Astrocyte (in vitro differentiated cells and primary cell): ENCODE results near the gene GNMT. TPM values are rescaled to one million over a fixed set of nuclear protein-coding genes. Genes with fewer than 3 reads are reported as not detected.

ENCODE experiments used
- DNase-seq: peaks from one replicate; pipeline ENCODE4 v3.0.0-alpha.2; 2010; ENCODE audit warnings: low read depth
- FAIRE-seq: peaks from 2 replicates; lab custom pipeline; 2011; peaks lifted over from hg19 to GRCh38; lab: Jason Lieb, UNC
- H2AFZ ChIP-seq: 2 replicates; pipeline ENCODE4 v1.6.0; 2012; ENCODE audit warnings: low read depth, low read length, inconsistent platforms
- H3K27ac ChIP-seq: 2 replicates; pipeline ENCODE4 v1.5.1; 2011; ENCODE audit warnings: low read depth, low read length, inconsistent platforms
- H3K27me3 ChIP-seq: 2 replicates; pipeline ENCODE4 v1.6.0; 2011; ENCODE audit warnings: low read length, inconsistent platforms; ENCODE audit not compliant: insufficient read depth
- H3K36me3 ChIP-seq: 2 replicates; pipeline ENCODE4 v1.5.1; 2011; ENCODE audit warnings: low read length, inconsistent platforms; ENCODE audit not compliant: insufficient read depth
- H3K4me1 ChIP-seq: 2 replicates; pipeline ENCODE4 v1.5.1; 2011; ENCODE audit warnings: low read length, inconsistent platforms; ENCODE audit not compliant: insufficient read depth
- H3K4me2 ChIP-seq: 2 replicates; pipeline ENCODE4 v1.6.0; 2012; ENCODE audit warnings: low read length, inconsistent platforms
- H3K4me3 ChIP-seq: 2 replicates; pipeline ENCODE4 v1.5.1; 2011; ENCODE audit warnings: low read depth, mild to moderate bottlenecking, low read length, inconsistent platforms; ENCODE audit not compliant: insufficient read depth
- H3K79me2 ChIP-seq: 2 replicates; pipeline ENCODE4 v1.6.0; 2012; ENCODE audit warnings: mild to moderate bottlenecking, low read length, inconsistent platforms; ENCODE audit not compliant: insufficient read depth
- H3K9ac ChIP-seq: 2 replicates; pipeline ENCODE4 v1.6.0; 2012; ENCODE audit warnings: mild to moderate bottlenecking, low read length, inconsistent platforms
- H3K9me3 ChIP-seq: 2 replicates; pipeline ENCODE4 v1.5.1; 2012; ENCODE audit warnings: low read depth, mild to moderate bottlenecking, low read length, inconsistent platforms; ENCODE audit not compliant: insufficient read depth
- H4K20me1 ChIP-seq: 2 replicates; pipeline ENCODE4 v1.6.0; 2012; ENCODE audit warnings: low read length, inconsistent platforms; ENCODE audit not compliant: insufficient read depth
- H3K27ac Mint-ChIP-seq: one replicate; pipeline ENCODE4 v1.8.0; 2021; ENCODE audit warnings: mild to moderate bottlenecking, mixed read lengths; ENCODE audit not compliant: unreplicated experiment
- H3K27me3 Mint-ChIP-seq: one replicate; pipeline ENCODE4 v1.8.0; 2021; ENCODE audit warnings: low read depth, mixed read lengths; ENCODE audit not compliant: unreplicated experiment
- H3K36me3 Mint-ChIP-seq: one replicate; pipeline ENCODE4 v1.8.0; 2021; ENCODE audit warnings: low read depth, mixed read lengths; ENCODE audit not compliant: unreplicated experiment
- H3K4me1 Mint-ChIP-seq: one replicate; pipeline ENCODE4 v1.8.0; 2021; ENCODE audit warnings: low read depth, mixed read lengths; ENCODE audit not compliant: unreplicated experiment
- H3K4me3 Mint-ChIP-seq: one replicate; pipeline ENCODE4 v1.8.0; 2021; ENCODE audit warnings: mild to moderate bottlenecking, moderate library complexity, mixed read lengths; ENCODE audit not compliant: unreplicated experiment
- H3K9me3 Mint-ChIP-seq: one replicate; pipeline ENCODE4 v1.8.0; 2021; ENCODE audit warnings: mild to moderate bottlenecking, mixed read lengths; ENCODE audit not compliant: unreplicated experiment
- CTCF ChIP-seq: IDR thresholded peaks from 2 replicates; pipeline ENCODE4 v1.5.1; 2011; ENCODE audit warnings: low read depth, mild to moderate bottlenecking, inconsistent platforms, low read length, moderate library complexity; ENCODE audit not compliant: insufficient read depth
- EZH2 ChIP-seq: IDR thresholded peaks from 2 replicates; pipeline ENCODE4 v1.6.1; 2012; ENCODE audit warnings: mild to moderate bottlenecking, low read length, inconsistent platforms; ENCODE audit not compliant: insufficient read depth
- total RNA-seq: library from RNA; stranded (reverse); gene quantifications from 2 replicates; pipeline ENCODE4 v1.2.1, GENCODE V29; 2021

Gene GNMT
- total RNA-seq, 1 donor from 2014 or later = 0.68 TPM

GRCh38 chr6:42962502-42963178 is 2.1 kb downstream of the GNMT start:
- no peaks in the 10 kb centered on the region for H4K20me1 ChIP-seq
- Mint-ChIP-seq H3K4me1 (no peaks in the 10 kb centered on the region), H3K27ac (no peak overlapping the region), H3K4me3 (no peak overlapping the region), H3K27me3 (peaks cover 20% of the 10 kb centered on the region), H3K36me3 (peaks cover 23% of the 10 kb centered on the region), H3K9me3 (no peaks in the 10 kb centered on the region)
- peaks cover 3% of the 10 kb centered on the region for H3K27me3 ChIP-seq
- H3K36me3 ChIP-seq = no peaks in the 10 kb centered on the region
- H3K27ac ChIP-seq = no peak overlapping the region
- H3K9me3 ChIP-seq = no peaks in the 10 kb centered on the region
- H3K4me1 ChIP-seq = peaks cover 9% of the 10 kb centered on the region
- no peak for FAIRE-seq
- H3K79me2 ChIP-seq = no peaks in the 10 kb centered on the region
- H2AFZ ChIP-seq = no peak overlapping the region
- DNase-seq = no peak
- no peak overlapping the region for H3K4me2 ChIP-seq
- no peak overlapping the region for H3K4me3 ChIP-seq
- TF ChIP-seq CTCF = no peak
- TF ChIP-seq EZH2 = no peak
- H3K9ac ChIP-seq = no peak overlapping the region

GRCh38 chr6:42963179-42963854 is 2.8 kb downstream of the GNMT start:
- Histone ChIP-seq H3K4me1 (peaks cover 9% of the 10 kb centered on the region), H3K79me2 (no peaks in the 10 kb centered on the region), H3K4me3 (no peak overlapping the region), H3K36me3 (no peaks in the 10 kb centered on the region), H3K27ac (no peak overlapping the region), H2AFZ (no peak overlapping the region), H3K27me3 (peaks cover 3% of the 10 kb centered on the region), H3K9ac (no peak overlapping the region), H3K4me2 (no peak overlapping the region), H3K9me3 (no peaks in the 10 kb centered on the region), H4K20me1 (no peaks in the 10 kb centered on the region)
- no peaks in the 10 kb centered on the region for H3K9me3 Mint-ChIP-seq
- H3K4me3 Mint-ChIP-seq = no peak overlapping the region
- peaks cover 20% of the 10 kb centered on the region for H3K27me3 Mint-ChIP-seq
- no peak overlapping the region for H3K27ac Mint-ChIP-seq
- H3K4me1 Mint-ChIP-seq = no peaks in the 10 kb centered on the region
- no peak for DNase-seq
- H3K36me3 Mint-ChIP-seq = peaks cover 23% of the 10 kb centered on the region
- no peak for FAIRE-seq
- TF ChIP-seq EZH2 = no peak
- TF ChIP-seq CTCF = no peak
